HG02840 (cell line): ENCODE data around the gene CTSW.

Experiments used
- ATAC-seq: cut with Tn5 transposase; IDR thresholded peaks from one replicate; pipeline ENCODE4 v1.9.1; 2021; ENCODE audit warnings: mild to moderate bottlenecking, moderate library complexity, moderate number of reproducible peaks; ENCODE audit not compliant: unreplicated experiment, low FRiP score

The CTSW gene

DNA sequence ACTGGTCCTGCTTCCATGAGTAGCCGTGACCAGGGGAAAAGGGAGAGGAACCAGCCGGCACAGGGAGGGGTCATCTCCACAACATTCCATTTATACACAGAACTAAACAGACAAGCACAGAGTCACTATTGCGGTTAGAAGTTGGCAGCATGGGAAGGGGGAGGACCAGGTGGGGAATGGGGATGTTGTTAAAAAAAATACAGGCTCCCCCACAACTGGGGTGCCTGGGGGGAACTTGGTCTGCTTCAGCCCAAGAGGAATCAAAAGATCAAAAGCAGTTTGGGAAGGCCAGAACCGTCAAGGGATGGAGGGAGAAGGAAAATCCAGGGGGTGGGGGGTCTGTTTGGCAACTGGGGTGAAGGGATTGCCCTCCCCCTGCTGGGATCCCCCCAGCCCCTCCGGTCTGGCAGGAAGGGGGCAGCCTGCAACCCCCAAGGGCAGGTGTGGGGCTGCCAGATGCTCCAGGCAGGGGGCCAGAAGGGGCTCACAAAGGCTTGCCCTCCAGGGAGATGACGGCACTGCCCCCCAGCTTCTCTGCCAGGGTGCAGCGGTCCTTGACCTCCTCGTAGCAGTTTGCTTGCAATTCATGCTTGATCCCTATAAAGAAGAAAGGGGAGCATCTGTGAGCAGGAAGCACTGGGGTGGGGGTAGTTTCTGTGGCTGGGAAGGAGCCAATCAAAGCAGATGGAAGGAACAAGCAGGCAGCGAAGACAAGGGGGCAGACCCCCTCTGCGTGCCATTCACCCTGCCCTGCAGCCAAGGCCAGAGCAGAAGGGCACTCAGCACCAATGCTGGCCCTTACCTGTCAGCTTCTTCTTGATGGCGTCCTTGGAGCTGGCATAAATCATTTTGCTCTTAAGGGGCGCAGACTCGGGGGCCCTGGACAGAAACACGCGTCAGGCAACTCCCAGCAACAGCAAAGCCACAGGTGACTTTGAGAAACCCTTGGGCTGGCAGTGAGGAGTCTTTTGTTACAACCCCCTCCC, 24.5 kb upstream of the CTSW start:
- ATAC-seq, result no peak

DNA sequence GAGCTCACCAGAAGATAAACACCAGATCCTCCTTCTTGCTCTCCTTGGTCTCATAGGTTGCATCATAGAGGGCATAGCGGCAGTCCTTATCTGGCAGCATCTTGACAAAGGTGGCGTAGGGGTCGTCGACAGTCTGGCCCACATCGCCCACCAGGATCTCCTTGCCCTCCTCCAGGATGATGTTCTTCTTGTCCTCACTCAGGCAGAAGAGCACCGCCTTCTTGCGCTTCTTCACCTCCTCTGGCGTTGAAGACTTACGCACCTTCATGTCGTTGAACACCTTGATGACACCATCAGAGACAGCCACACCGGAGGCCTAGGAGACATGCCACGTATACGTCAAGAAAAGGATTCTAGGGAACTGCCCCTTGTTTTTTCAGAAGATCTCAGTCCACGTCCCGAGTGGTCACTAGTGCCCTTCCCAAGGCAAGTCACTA, 23.7 kb upstream of the CTSW start:
- ATAC-seq, result no peak

DNA sequence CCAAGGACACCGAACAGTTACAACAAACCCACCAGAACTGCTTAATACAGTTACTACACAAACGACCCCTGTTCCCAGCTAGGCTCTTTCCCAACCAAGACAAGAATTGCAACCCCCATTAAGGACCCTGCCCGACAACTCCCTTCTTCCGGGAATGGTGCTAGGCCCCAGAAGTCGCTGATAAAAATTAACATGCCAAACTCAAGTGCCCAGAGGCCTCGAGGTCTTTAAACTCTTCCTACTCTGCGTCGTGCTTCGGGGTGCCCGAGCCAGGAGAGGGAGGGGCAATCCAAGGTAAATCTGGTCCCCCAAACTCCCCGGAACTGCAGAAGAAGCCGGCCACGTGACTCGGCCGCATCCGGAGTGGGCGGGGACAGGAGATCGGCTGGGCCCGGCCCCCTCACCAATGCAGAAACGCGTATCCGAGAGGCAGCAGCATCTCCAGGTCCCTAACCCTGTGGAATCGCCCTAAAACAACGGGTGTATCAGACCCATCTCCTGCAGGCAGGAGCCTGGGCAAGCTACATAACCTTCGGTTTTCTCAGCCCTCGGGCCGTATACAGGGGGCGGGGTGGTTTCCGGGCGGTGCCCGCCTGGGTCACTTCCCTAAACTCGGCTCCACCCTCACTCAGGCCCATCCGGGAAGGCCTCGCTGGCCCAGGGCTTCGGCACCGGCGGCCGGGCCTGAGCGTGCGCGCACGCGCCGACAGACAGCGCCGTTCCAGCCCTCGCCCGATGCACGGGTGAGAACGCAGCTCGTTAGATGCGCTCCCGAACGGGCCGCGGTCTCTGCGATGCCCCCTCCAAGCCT, 22.7 kb upstream of the CTSW start:
- peak; percentile 33 for ATAC-seq

DNA sequence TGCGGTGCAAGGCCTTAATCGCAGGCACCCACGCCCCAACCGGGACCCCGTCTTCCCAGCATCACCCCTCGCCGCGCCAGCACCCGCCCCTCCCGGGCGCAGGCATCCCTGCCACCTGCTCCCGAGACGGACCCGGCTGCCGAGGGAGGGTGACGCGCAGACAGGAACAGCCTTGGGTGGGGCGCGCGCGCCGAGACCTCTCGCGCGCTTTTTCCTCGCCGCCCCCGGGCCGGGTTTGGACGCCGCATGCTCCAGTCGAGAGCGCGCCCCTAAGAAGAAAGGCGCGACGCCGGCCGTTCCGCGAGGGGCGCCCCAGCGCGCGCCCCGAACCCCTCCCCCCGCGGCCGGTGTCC, 22.2 kb upstream of the CTSW start:
- ATAC-seq, result peak; percentile 8

DNA sequence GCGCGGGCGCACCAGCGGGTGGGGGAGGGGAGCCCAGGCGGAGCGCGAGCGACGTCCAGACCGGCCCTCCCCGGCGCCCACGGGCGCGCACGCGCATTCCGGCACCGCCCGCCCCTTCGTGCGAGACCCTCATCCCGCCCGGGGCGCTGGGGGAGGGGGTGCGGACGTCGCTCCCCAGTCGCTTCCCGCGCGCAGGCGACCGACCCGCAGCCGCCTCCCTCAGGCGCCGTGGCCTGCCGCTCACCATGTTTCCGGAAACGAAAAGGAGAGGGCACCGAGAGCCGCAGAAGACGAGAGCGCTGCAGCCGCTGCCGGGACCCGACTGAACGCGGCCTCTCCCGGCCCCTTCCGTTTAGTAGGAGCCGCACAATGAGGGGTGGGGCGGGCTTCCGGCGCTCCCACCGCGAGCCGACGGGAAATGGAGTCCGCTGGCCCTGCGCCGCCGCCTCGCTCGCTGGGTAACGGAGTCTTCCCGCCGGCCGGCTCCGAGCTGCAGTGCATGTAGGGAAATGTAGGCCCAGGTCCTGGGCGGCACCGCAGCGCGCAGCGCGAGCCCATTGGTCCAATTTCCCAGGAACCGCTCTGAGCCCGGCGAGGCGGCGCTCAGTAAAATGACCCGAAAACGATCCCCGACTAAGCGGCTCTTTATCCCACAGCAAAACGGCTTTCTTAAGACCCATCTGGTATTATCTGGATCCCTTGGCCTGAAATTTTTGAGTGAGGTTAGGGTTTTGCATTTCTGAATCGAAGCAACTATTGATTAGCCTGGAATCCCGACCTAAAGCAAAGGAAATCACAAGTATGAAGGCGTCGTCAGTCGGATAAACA, 21.6 kb upstream of the CTSW start, which contains the start of gene CFL1:
CFL1 (minus strand) TSS at position 328 of the 828 bp plus-strand sequence; CDS start at position 247, 81 bp downstream.
- ATAC-seq, result peak; percentile 45

DNA sequence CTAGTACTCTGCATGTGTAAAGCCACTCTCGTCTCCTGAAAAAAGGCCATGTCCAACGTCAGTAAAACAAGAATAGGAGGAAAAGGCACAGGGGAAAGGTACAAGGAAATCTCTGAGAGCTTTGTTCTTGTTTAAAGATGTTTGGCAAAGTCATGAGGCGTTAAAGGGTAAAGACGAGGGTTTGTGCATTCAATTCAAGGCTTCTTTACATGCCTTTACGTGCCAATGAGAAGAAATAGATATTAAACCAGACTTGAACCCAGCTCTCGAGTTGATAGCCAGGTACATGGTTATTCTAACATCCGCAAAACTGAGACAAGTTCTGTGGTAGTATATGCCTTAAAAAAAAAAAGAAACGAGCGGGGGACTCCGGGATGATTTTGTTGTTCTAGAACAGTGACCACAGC, 21.0 kb upstream of the CTSW start:
- ATAC-seq, result no peak

DNA sequence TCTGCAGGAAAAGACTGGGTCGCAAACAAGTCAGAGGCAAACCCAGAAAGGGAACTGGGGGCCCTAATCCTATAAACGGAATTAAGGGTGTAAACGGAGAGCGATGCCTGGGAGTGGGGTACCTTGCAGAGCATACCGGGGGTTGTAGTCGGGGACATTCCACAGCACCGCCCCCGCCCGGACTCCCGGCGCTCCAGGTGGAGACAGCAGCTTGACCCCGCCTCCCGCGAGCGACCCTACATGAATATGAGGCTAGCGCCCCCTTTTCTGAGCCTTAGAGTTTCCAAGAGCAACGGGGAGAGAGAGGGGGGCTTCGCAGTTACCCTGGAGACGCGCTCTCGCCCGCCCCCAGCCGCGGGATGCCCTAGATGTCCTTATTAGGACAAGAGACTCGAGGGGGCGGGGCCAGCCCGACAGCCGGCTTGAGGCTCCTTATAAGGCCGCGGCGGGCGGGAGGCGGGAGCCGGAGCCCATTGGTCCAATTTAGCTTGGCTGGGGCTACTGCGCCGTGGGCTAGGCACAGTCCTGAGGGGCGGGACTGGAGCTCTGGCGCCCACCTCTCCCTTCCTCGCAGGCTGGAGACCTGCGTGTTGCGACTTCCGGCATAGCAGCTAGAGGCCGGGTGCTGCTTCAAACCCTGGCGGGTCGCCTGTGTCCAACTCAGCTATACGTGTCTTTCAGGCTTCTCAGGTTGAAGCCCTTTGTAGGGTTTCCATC, 20.4 kb upstream of the CTSW start:
- peak; percentile 38 for ATAC-seq

DNA sequence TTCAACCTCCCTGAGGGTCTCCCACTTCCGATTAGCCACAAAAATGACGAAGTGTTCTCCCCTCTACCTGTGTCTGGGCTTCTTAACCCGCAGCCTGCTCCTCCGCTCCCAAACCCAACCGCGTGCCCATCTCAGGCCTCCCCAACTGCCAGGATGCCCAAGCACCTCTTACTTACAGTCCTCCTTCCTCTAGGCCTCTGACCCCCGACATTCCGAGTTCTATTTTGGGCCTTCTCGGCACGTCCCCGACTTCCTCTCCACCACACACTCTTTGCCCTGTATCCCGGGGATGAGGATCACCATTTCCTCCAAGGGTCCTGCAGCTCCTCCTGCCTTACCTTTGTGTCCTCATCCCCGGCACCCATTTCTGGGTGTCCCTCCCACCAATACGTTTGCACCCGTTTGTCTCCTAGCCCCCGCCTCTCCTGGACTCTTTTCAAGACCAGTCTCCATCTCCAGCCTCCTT, 19.8 kb upstream of the CTSW start:
- no peak for ATAC-seq

DNA sequence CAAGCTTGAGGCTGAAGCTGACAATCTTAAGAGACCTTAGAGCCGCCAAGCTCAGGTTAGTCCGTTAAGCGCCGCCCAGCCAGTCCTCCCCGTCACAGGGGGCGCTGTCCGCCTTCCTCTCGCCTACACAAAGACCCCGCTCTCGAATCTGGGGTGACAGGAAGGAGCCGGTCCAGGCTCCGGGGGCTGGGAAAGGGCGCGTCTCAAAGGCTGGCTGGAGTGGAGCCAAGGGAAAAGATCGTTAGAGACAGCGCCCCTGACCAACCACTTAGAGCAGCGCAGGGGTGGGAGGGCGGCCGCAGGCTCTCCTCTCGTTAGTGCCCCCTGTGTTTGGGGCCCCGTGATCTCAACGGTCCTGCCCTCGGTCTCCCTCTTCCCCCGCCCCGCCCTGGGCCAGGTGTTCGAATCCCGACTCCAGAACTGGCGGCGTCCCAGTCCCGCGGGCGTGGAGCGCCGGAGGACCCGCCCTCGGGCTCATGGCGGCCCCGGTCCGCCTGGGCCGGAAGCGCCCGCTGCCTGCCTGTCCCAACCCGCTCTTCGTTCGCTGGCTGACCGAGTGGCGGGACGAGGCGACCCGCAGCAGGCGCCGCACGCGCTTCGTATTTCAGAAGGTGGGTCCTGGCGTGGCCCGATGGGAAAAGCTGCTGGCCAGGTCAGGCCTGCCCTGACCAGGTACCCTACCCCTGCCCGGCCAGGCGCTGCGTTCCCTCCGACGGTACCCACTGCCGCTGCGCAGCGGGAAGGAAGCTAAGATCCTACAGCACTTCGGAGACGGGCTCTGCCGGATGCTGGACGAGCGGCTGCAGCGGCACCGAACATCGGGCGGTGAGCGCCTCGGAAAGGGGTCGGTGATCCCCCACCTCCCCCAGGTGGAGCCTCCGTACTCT, 19.1 kb upstream of the CTSW start, which contains the start of gene MUS81:
MUS81 (plus strand) TSS at position 156 of the 887 bp plus-strand sequence; CDS start at position 477, 321 bp downstream.
- ATAC-seq, result peak; percentile 22

DNA sequence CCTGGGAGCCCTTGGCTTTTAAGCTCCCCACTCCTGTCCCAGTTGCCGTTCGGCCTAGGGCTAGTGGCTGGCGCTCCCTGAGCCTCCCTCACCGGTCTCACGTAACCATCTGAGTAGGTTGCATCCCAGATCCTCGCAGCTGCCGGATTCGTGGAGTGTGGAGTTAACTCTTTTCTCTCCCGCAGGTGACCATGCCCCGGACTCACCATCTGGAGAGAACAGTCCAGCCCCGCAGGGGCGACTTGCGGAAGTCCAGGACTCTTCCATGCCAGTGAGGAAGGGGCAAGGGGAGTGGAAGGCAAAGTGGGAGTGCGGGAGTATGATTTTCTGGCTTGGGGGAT, 18.5 kb upstream of the CTSW start:
- ATAC-seq, result no peak

DNA sequence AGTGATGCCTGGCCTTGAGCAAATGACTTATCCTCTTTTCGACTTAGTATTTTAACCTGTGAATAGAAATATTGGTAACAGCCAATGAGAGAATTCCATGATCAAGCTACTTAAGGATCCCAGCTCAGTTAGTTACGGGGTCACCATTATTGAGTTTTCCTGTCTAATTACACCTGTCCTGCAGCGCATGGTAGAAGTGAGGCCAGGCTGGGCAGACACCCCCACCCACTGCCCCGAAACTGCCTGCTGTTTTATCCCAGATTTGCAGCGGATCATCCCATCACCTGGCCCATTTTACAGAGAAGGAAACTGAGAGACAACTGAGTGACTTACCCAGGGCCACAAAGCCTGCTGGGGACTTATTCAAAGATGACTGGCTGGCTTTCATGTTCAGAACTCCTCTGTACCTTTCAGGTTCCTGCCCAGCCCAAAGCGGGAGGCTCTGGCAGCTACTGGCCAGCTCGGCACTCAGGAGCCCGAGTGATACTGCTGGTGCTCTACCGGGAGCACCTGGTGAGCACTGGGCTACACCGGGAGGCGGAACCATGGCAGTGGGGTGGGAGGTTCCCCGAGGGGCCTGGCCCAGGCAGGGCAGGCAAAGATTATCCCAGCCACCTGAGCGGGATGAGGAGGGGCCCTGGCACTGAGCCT, 18.0 kb upstream of the CTSW start:
- no peak for ATAC-seq

DNA sequence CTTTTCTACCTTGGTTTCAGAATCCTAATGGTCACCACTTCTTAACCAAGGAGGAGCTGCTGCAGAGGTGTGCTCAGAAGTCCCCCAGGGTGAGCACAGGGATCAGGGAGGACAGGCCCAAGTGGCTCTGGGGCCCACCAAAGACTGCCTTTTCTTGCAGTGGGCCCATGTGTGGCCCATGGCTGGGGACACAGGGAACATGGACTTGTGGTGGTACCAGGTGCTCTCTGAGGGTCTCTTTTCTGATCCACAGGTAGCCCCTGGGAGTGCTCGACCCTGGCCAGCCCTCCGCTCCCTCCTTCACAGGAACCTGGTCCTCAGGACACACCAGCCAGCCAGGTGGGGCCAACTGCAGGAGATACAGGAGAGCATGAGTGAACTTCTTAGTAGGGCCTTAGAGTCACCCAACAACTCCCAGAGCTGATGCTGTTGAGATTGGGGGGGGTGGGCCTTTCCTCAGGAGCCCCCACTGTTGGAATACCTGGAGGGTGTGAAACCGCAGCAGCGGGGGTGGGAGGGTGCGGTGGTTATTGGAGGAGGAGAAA, 17.4 kb upstream of the CTSW start:
- ATAC-seq, result no peak

DNA sequence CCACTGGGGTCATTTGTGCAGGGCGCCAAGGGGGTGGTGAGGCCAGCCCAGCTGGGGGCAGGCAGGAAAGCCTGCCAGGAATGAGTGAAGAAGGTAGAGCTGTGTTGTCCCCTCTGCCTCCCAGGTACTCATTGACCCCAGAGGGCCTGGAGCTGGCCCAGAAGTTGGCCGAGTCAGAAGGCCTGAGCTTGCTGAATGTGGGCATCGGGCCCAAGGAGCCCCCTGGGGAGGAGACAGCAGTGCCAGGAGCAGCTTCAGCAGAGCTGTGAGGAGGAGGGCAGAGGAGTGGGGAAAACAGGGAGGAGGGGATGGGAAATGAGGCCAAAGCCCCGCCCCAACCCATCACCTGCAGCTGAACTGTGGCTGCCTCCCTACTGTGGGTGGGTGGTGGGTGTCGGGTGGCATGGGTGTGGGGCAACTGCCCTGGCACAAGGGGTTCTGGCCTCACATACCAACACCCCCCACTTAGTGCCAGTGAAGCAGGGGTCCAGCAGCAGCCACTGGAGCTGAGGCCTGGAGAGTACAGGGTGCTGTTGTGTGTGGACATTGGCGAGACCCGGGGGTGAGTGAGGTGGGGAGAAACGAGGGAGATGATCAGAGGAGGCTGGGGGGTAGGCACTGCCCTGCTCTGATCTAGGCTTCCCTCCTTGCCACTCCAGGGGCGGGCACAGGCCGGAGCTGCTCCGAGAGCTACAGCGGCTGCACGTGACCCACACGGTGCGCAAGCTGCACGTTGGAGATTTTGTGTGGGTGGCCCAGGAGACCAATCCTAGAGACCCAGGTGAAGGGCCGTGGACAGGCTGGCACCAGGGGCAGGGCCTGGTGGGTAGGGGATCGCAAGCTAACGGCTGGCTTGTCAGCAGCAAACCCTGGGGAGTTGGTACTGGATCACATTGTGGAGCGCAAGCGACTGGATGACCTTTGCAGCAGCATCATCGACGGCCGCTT, 16.4 kb upstream of the CTSW start:
- ATAC-seq, result no peak

DNA sequence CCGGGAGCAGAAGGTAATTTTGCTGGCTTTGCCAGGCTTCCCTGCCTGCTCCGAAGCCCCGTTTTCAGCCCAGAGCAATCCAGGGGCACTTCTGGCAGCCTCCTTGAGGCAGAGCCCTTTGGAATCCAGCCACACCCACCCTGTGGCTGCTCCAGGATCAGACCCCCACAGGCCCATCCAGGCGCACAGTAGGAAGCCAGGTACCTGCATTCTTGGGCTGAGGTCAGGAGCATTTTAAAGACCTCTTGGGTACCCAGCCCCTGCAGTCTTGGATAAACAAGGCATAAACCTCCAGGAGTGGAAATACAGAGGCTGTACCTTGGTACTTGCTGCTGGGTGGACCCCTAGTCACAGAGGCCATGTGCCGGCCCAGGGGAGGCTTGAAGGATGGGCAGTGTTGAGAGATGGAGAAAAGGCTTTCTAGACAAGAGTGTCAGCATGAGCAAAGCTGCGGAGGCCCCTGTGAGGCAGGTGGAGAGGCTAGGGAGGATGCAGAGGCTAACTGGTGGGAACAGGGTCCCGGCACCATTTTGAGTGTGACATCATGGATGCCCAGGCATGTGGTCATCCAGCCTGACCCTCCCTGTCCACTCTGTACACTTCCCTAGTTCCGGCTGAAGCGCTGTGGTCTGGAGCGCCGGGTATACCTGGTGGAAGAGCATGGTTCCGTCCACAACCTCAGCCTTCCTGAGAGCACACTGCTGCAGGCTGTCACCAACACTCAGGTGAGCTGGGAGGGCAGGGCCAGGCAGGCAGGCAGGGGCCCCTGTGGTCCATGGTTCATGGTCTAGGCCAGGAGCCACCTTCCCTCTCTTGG, 15.5 kb upstream of the CTSW start:
- ATAC-seq, result no peak

DNA sequence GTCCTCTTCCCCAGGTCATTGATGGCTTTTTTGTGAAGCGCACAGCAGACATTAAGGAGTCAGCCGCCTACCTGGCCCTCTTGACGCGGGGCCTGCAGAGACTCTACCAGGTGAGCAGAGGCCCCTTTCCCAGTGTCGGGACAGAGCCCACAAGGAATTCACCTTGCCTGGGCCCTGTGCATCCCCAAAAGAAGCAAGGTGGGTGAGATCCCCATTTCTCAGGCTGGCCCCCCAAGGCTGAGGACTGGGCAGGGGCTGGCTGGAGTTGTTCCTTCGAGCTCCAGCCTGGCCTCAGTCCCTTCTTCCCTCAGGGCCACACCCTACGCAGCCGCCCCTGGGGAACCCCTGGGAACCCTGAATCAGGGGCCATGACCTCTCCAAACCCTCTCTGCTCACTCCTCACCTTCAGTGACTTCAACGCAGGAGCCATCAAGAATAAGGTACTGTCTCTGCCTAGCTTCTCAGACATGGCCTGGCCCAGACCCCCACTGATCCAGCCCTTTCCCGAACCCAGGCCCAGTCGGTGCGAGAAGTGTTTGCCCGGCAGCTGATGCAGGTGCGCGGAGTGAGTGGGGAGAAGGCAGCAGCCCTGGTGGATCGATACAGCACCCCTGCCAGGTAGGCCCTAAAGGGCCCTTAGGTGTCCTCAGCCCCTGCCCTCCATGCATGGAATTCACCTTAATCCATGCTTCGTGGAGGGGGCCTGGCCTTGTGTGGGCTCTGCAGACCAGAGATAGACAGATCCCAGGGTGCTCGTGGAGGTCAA, 14.7 kb upstream of the CTSW start:
- ATAC-seq, result no peak
